Right lobe of liver (tissue), 6 donors: ENCODE results near the gene OR2B6. TPM values are rescaled to one million over a fixed set of nuclear protein-coding genes. Genes with fewer than 3 reads are reported as not detected.

Source experiments
- ATAC-seq, 4 donors: fragments of 200-7000 bp; cut with Tn5 transposase; one replicate each; pipeline ENCODE4 v1.9.1; 2020; ENCODE audit warnings: mild to moderate bottlenecking in 4 of 4, moderate library complexity in 4 of 4
- DNase-seq, 3 donors: peaks; one replicate each; pipeline ENCODE4 v3.0.0-alpha.2; 2020
- H3K27ac ChIP-seq, 3 donors: fragments of 200-600 bp; one replicate each; pipeline ENCODE4 v1.8.0; 2022
- H3K27me3 ChIP-seq, 2 donors: fragments of 200-600 bp; one replicate each; pipeline ENCODE4 v1.8.0; 2022
- H3K36me3 ChIP-seq, 4 donors: fragments of 200-600 bp; sonication (generic) in 1 of 4; one replicate each; pipeline versions ENCODE4 v1.5.1 to v1.8.0; 2017 to 2022; ENCODE audit warnings: control low read depth in 1 of 4
- H3K4me1 ChIP-seq, 4 donors: fragments of 200-600 bp; sonication (generic) in 1 of 4; one replicate each; pipeline versions ENCODE4 v1.5.1 to v1.8.0; 2017 to 2022; ENCODE audit warnings: control low read depth in 1 of 4
- H3K4me3 ChIP-seq, 3 donors: fragments of 200-600 bp; one replicate each; pipeline ENCODE4 v1.8.0; 2022
- H3K9me3 ChIP-seq, 4 donors: fragments of 200-600 bp; sonication (generic) in 1 of 4; one replicate each; pipeline versions ENCODE4 v1.5.1 to v1.8.0; 2017 to 2022; ENCODE audit warnings: control low read depth in 1 of 4
- CTCF ChIP-seq, 4 donors: fragments of 200-600 bp in 3 of 4; fragments of 450-650 bp in 1 of 4; IDR thresholded peaks; one replicate each; pipeline versions ENCODE4 v1.5.1 to v1.8.0; 2016 to 2022; ENCODE audit warnings: antibody characterized with exemption in 4 of 4, mild to moderate bottlenecking in 2 of 4
- POLR2A ChIP-seq: fragments of 450-650 bp; IDR thresholded peaks from one replicate; pipeline ENCODE4 v1.6.1; 2017; ENCODE audit warnings: antibody characterized with exemption, mild to moderate bottlenecking
- WGBS: methylation state at CpG from one replicate; pipeline ENCODE4 v1.1.6; 2018; ENCODE audit warnings: low coverage, low lambda C conversion rate; ENCODE audit not compliant: insufficient coverage; ENCODE audit errors: missing lambda C conversion rate; 5-methylcytosine and 5-hydroxymethylcytosine counted together
- intact Hi-C, 2 donors: fragments of 100-400 bp; cut with DNase I; formaldehyde crosslinking; loops; one replicate each; pipeline versions ENCODE4 v1.11.2 to v1.14.1; 2022
- total RNA-seq, 6 experiments: library from RNA; depleted of rRNA in 2 of 6; stranded (reverse); fragments of >200 nt in 2 of 6; fragmentation: NEBNext Ultra II Directional in 3 of 6; extraction: Animal tissue kit (Norgen Biotek cat#: 25700) in 3 of 6; gene quantifications; one replicate each; pipeline versions ENCODE4 v1.1.0 to v1.2.4, GENCODE V29; 2016 to 2023
- donor health status: DM: no; HTN: yes; CAD: no.
- donor health status: DM: no; HTN: no; CAD: no.
- donor health status: DM: no; HTN: no; CAD: no.
- donor health status: DM: no; HTN: yes; CAD: no.
- donor health status: DM: no; HTN: yes; CAD: no.

OR2B6 gene
- total RNA-seq, 6 experiments from 2014 or later, result not detected

- whole genome bisulfite sequencing, result 24% methylated on average over 2 of the region's 2 CpGs
- no peaks in the 10 kb centered on the region for H3K36me3 ChIP-seq
These were observed 30.1 kb downstream of the OR2B6 start for GRCh38 chr6:27986928-27987725.

GRCh38 chr6:27994616-27995015 is 37.6 kb downstream of the OR2B6 start:
- TF ChIP-seq CTCF (IDR thresholded peaks at IDR 0.05), result no peak
- no peak for TF ChIP-seq POLR2A
- H3K27ac ChIP-seq, result no peak overlapping the region
- no peak for ATAC-seq
- no peak overlapping the region for H3K4me3 ChIP-seq
- 25% methylated on average over 2 of the region's 2 CpGs for WGBS
- H3K9me3 ChIP-seq, result no peaks in the 10 kb centered on the region
- H3K27me3 ChIP-seq, result peaks cover 0 to 4% of the 10 kb centered on the region in 2 donors
- no peaks in the 10 kb centered on the region for H3K4me1 ChIP-seq
- intact Hi-C loops, result no loop called here
- H3K36me3 ChIP-seq, result no peaks in the 10 kb centered on the region
- DNase-seq, result no peak

More at GRCh38 chr6:27986928-27987725, 30.1 kb downstream of the OR2B6 start:
- intact Hi-C loops, result no loop called here
- H3K4me3 ChIP-seq, result no peak overlapping the region
- H3K9me3 ChIP-seq, result no peaks in the 10 kb centered on the region
- no peak for DNase-seq
- no peak overlapping the region for H3K27ac ChIP-seq
- H3K27me3 ChIP-seq, result no peaks in the 10 kb centered on the region
- no peak for ATAC-seq
- TF ChIP-seq POLR2A, result no peak
- TF ChIP-seq CTCF (IDR thresholded peaks at IDR 0.05), result no peak
- no peaks in the 10 kb centered on the region for H3K4me1 ChIP-seq

GRCh38 chr6:28000351-28001045 is 43.5 kb downstream of the OR2B6 start:
- ATAC-seq, result no peak
- TF ChIP-seq CTCF (IDR thresholded peaks at IDR 0.05), result no peak

DNA sequence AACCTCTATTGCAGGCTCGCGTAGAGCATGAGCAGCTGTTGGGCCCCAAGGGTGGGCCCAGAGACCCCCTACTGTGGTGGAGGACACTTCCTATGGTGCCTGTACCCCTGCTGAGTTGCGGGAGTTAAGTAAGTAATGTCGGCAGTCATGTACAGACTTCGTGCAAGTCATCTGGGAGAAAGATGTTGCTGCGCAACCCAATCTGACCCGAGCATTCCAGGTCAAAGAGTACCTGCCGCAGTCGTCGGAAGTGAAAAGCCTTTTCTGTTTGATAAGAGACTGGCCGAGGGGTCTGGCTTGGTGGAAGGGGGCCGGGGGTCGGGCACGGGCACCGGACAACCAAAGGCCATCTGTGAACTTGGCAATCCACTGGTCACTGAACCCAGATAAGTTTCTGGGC is 44.3 kb downstream of the OR2B6 start:
- WGBS, result 20% methylated on average over 4 of the region's 15 CpGs
- DNase-seq, result no peak
- intact Hi-C loops, result no loop called here
- H3K9me3 ChIP-seq, result no peaks in the 10 kb centered on the region
- ATAC-seq, result no peak
- H3K27ac ChIP-seq, result no peak overlapping the region
- no peaks in the 10 kb centered on the region for H3K36me3 ChIP-seq
- H3K4me3 ChIP-seq, result no peak overlapping the region
- TF ChIP-seq POLR2A, result no peak
- TF ChIP-seq CTCF (IDR thresholded peaks at IDR 0.05), result no peak
- no peaks in the 10 kb centered on the region for H3K4me1 ChIP-seq
- no peaks in the 10 kb centered on the region for H3K27me3 ChIP-seq

More at GRCh38 chr6:28000351-28001045, 43.5 kb downstream of the OR2B6 start:
- Histone ChIP-seq H3K4me3 (no peak overlapping the region), H3K9me3 (no peaks in the 10 kb centered on the region), H3K27ac (no peak overlapping the region), H3K36me3 (no peaks in the 10 kb centered on the region), H3K27me3 (peaks cover 0 to 1% of the 10 kb centered on the region in 2 donors), H3K4me1 (no peaks in the 10 kb centered on the region)
- DNase-seq, result no peak
- intact Hi-C loops, result no loop called here
- 79% methylated on average over 6 of the region's 15 CpGs for WGBS
